Measurements from ENCODE around the gene ARHGEF19.
A peak's percentile ranks its signal among the peaks of the same experiment; 100 is the strongest.

ARHGEF19 gene

GRCh38 chr1:16205334-16205671, 7.1 kb downstream of the ARHGEF19 start:
- ATAC-seq (ENCODE audit: low read depth) (no peak), DNase-seq (ENCODE audit: low spot score) (no peak)
- no peaks in the 10 kb centered on the region for H3K4me1 ChIP-seq (ENCODE audit: insufficient read depth, poor library complexity, severe bottlenecking)
- H3K9me3 ChIP-seq (ENCODE audit: severe bottlenecking) = no peaks in the 10 kb centered on the region
- peak overlapping the region; percentile 66 for H3K27ac ChIP-seq (ENCODE audit: poor library complexity, severe bottlenecking)
- no peaks in the 10 kb centered on the region for H3K27me3 ChIP-seq (ENCODE audit: insufficient read depth, poor library complexity, severe bottlenecking)
- no peak overlapping the region for H3K4me3 ChIP-seq (ENCODE audit: severe bottlenecking)
- H3K36me3 ChIP-seq (ENCODE audit: low read depth) = no peaks in the 10 kb centered on the region
- TF ChIP-seq, protein P1, sequence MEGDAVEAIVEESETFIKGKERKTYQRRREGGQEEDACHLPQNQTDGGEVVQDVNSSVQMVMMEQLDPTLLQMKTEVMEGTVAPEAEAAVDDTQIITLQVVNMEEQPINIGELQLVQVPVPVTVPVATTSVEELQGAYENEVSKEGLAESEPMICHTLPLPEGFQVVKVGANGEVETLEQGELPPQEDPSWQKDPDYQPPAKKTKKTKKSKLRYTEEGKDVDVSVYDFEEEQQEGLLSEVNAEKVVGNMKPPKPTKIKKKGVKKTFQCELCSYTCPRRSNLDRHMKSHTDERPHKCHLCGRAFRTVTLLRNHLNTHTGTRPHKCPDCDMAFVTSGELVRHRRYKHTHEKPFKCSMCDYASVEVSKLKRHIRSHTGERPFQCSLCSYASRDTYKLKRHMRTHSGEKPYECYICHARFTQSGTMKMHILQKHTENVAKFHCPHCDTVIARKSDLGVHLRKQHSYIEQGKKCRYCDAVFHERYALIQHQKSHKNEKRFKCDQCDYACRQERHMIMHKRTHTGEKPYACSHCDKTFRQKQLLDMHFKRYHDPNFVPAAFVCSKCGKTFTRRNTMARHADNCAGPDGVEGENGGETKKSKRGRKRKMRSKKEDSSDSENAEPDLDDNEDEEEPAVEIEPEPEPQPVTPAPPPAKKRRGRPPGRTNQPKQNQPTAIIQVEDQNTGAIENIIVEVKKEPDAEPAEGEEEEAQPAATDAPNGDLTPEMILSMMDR (IDR thresholded peaks at IDR 0.05; ENCODE audit: poor library complexity, severe bottlenecking) = no peak

- TF ChIP-seq, protein P1 (IDR thresholded peaks at IDR 0.05; ENCODE audit: poor library complexity, severe bottlenecking) = peak; percentile 13
- DNase-seq (ENCODE audit: low spot score) = no peak
- Histone ChIP-seq H3K4me3 (ENCODE audit: severe bottlenecking) (no peak overlapping the region), H3K27ac (ENCODE audit: poor library complexity, severe bottlenecking) (no peak overlapping the region), H3K36me3 (ENCODE audit: low read depth) (no peaks in the 10 kb centered on the region), H3K9me3 (ENCODE audit: severe bottlenecking) (no peaks in the 10 kb centered on the region), H3K4me1 (ENCODE audit: insufficient read depth, poor library complexity, severe bottlenecking) (no peaks in the 10 kb centered on the region), H3K27me3 (ENCODE audit: insufficient read depth, poor library complexity, severe bottlenecking) (no peaks in the 10 kb centered on the region)
- ATAC-seq (ENCODE audit: low read depth) = no peak
These were observed 7.7 kb downstream of the ARHGEF19 start for GRCh38 chr1:16204634-16205333.

- DNase-seq (ENCODE audit: low spot score) = no peak
- Histone ChIP-seq H3K4me3 (ENCODE audit: severe bottlenecking) (no peak overlapping the region), H3K36me3 (ENCODE audit: low read depth) (no peaks in the 10 kb centered on the region), H3K27ac (ENCODE audit: poor library complexity, severe bottlenecking) (no peak overlapping the region), H3K27me3 (ENCODE audit: insufficient read depth, poor library complexity, severe bottlenecking) (no peaks in the 10 kb centered on the region), H3K4me1 (ENCODE audit: insufficient read depth, poor library complexity, severe bottlenecking) (no peaks in the 10 kb centered on the region), H3K9me3 (ENCODE audit: severe bottlenecking) (no peaks in the 10 kb centered on the region)
- TF ChIP-seq, protein P1 (IDR thresholded peaks at IDR 0.05; ENCODE audit: poor library complexity, severe bottlenecking) = no peak
- no peak for ATAC-seq (ENCODE audit: low read depth)
These were observed 8.2 kb downstream of the ARHGEF19 start for GRCh38 chr1:16204216-16204615.

GRCh38 chr1:16203550-16203949, 8.9 kb downstream of the ARHGEF19 start:
- ATAC-seq (ENCODE audit: low read depth) (no peak), DNase-seq (ENCODE audit: low spot score) (no peak)
- H3K4me1 ChIP-seq (ENCODE audit: insufficient read depth, poor library complexity, severe bottlenecking) = no peaks in the 10 kb centered on the region
- no peaks in the 10 kb centered on the region for H3K9me3 ChIP-seq (ENCODE audit: severe bottlenecking)
- no peaks in the 10 kb centered on the region for H3K27me3 ChIP-seq (ENCODE audit: insufficient read depth, poor library complexity, severe bottlenecking)
- H3K27ac ChIP-seq (ENCODE audit: poor library complexity, severe bottlenecking) = no peak overlapping the region
- no peaks in the 10 kb centered on the region for H3K36me3 ChIP-seq (ENCODE audit: low read depth)
- TF ChIP-seq, protein P1 (IDR thresholded peaks at IDR 0.05; ENCODE audit: poor library complexity, severe bottlenecking) = no peak
- no peak overlapping the region for H3K4me3 ChIP-seq (ENCODE audit: severe bottlenecking)
